ACC112 (cell line): ENCODE measurements around the gene PTBP3.
"Not testable (repeated sequence)": the region's sequence is repeated elsewhere in the genome, so short reads cannot be mapped to it uniquely, and the experiment has no call there.

ENCODE experiments used
- H2AFZ ChIP-seq: fragments of 200-600 bp; sonication (generic); one replicate; pipeline ENCODE4 v1.6.0; 2017; ENCODE audit warnings: antibody characterized with exemption, low read length; ENCODE audit not compliant: unreplicated experiment
- H3K27ac ChIP-seq: fragments of 200-600 bp; sonication (generic); 2 replicates; pipeline ENCODE4 v1.5.1; 2014; ENCODE audit warnings: low read depth, mild to moderate bottlenecking, antibody characterized with exemption, low read length, moderate library complexity
- H3K27me3 ChIP-seq: fragments of 200-600 bp; sonication (generic); 2 replicates; pipeline ENCODE4 v1.6.1; 2014; ENCODE audit warnings: mild to moderate bottlenecking, antibody characterized with exemption, low read length, moderate library complexity, mixed read lengths; ENCODE audit not compliant: insufficient read depth
- H3K36me3 ChIP-seq: fragments of 200-600 bp; sonication (generic); 2 replicates; pipeline ENCODE4 v1.6.1; 2016; ENCODE audit warnings: mild to moderate bottlenecking, antibody characterized with exemption, low read length, moderate library complexity, mixed read lengths; ENCODE audit not compliant: insufficient read depth
- H3K4me1 ChIP-seq: fragments of 200-600 bp; sonication (generic); one replicate; pipeline ENCODE4 v1.6.1; 2016; ENCODE audit warnings: low read length, mixed read lengths; ENCODE audit not compliant: insufficient read depth, unreplicated experiment, control insufficient read depth
- H3K4me3 ChIP-seq: fragments of 200-600 bp; sonication (generic); 2 replicates; pipeline ENCODE4 v1.5.1; 2014; ENCODE audit warnings: mild to moderate bottlenecking, low read depth, low read length
- H3K79me2 ChIP-seq: fragments of 200-600 bp; sonication (generic); one replicate; pipeline ENCODE4 v1.6.0; 2016; ENCODE audit warnings: low read length; ENCODE audit not compliant: control insufficient read depth, unreplicated experiment, insufficient read depth

Gene PTBP3

GRCh38 chr9:112224401-112225289, 108.8 kb downstream of the PTBP3 start:
- Histone ChIP-seq H3K4me3 (peak overlapping the region; percentile 21; the same call in 1 of the 2 replicates), H2AFZ (no peak overlapping the region), H3K27ac (peak overlapping the region; percentile 83), H3K27me3 (no peaks in the 10 kb centered on the region), H3K79me2 (no peaks in the 10 kb centered on the region), H3K36me3 (peaks cover 27% of the 10 kb centered on the region), H3K4me1 (peaks cover 17% of the 10 kb centered on the region)

GRCh38 chr9:112218908-112219307, 114.5 kb downstream of the PTBP3 start:
- Histone ChIP-seq H3K27me3 (no peaks in the 10 kb centered on the region), H3K27ac (no peak overlapping the region), H3K4me3 (no peak overlapping the region), H3K36me3 (peaks cover 10% of the 10 kb centered on the region), H3K4me1 (no peaks in the 10 kb centered on the region), H2AFZ (no peak overlapping the region), H3K79me2 (no peaks in the 10 kb centered on the region)

- Histone ChIP-seq H3K79me2 (no peaks in the 10 kb centered on the region), H3K4me1 (no peaks in the 10 kb centered on the region), H3K27ac (no peak overlapping the region), H3K36me3 (peaks cover 31% of the 10 kb centered on the region), H3K4me3 (no peak overlapping the region), H3K27me3 (no peaks in the 10 kb centered on the region), H2AFZ (no peak overlapping the region)
Observed at GRCh38 chr9:112212926-112213325, 120.5 kb downstream of the PTBP3 start.

- Histone ChIP-seq H3K4me3 (no peak overlapping the region), H3K27ac (no peak overlapping the region), H3K4me1 (peaks cover 5% of the 10 kb centered on the region), H2AFZ (no peak overlapping the region), H3K79me2 (no peaks in the 10 kb centered on the region), H3K27me3 (no peaks in the 10 kb centered on the region), H3K36me3 (peaks cover 40% of the 10 kb centered on the region)
Observed at GRCh38 chr9:112207451-112207850, 126.0 kb downstream of the PTBP3 start.

GRCh38 chr9:112203536-112203935, 129.9 kb downstream of the PTBP3 start:
- Histone ChIP-seq H2AFZ (no peak overlapping the region), H3K36me3 (peaks cover 17% of the 10 kb centered on the region), H3K79me2 (no peaks in the 10 kb centered on the region), H3K27ac (0 out of 2 replicates have a peak overlapping the region, but pooled peaks have one; percentile 12), H3K27me3 (no peaks in the 10 kb centered on the region), H3K4me3 (no peak overlapping the region), H3K4me1 (peaks cover 5% of the 10 kb centered on the region)

GRCh38 chr9:112200711-112201110, 132.7 kb downstream of the PTBP3 start:
- H2AFZ ChIP-seq = no peak overlapping the region
- H3K27me3 ChIP-seq = no peaks in the 10 kb centered on the region
- no peaks in the 10 kb centered on the region for H3K36me3 ChIP-seq
- H3K27ac ChIP-seq = no peak overlapping the region
- H3K79me2 ChIP-seq = no peaks in the 10 kb centered on the region
- H3K4me1 ChIP-seq = peaks cover 5% of the 10 kb centered on the region
- no peak overlapping the region for H3K4me3 ChIP-seq

- H3K27me3 ChIP-seq = no peaks in the 10 kb centered on the region
- no peaks in the 10 kb centered on the region for H3K79me2 ChIP-seq
- H3K27ac ChIP-seq = no peak overlapping the region
- no peak overlapping the region for H3K4me3 ChIP-seq
- peaks cover 11% of the 10 kb centered on the region for H3K4me1 ChIP-seq
- H2AFZ ChIP-seq = no peak overlapping the region
- H3K36me3 ChIP-seq = no peaks in the 10 kb centered on the region
Observed at GRCh38 chr9:112198646-112199045, 134.8 kb downstream of the PTBP3 start.

GRCh38 chr9:112194969-112195431, 138.4 kb downstream of the PTBP3 start:
- Histone ChIP-seq H3K36me3 (no peaks in the 10 kb centered on the region), H3K4me3 (no peak overlapping the region), H3K79me2 (no peaks in the 10 kb centered on the region), H3K27me3 (no peaks in the 10 kb centered on the region), H3K4me1 (peaks cover 6% of the 10 kb centered on the region), H2AFZ (no peak overlapping the region), H3K27ac (no peak overlapping the region)

- H2AFZ ChIP-seq = no peak overlapping the region
Observed at GRCh38 chr9:112193572-112194288, 139.7 kb downstream of the PTBP3 start.

GRCh38 chr9:112190320-112190719, 143.1 kb downstream of the PTBP3 start:
- not testable (repeated sequence) for H3K27me3 ChIP-seq, H3K36me3 ChIP-seq, H3K79me2 ChIP-seq, H2AFZ ChIP-seq, H3K27ac ChIP-seq, H3K4me3 ChIP-seq, H3K4me1 ChIP-seq

More at GRCh38 chr9:112193572-112194288, 139.7 kb downstream of the PTBP3 start:
- Histone ChIP-seq H3K79me2 (no peaks in the 10 kb centered on the region), H3K36me3 (no peaks in the 10 kb centered on the region), H3K27ac (no peak overlapping the region), H3K4me1 (peaks cover 6% of the 10 kb centered on the region), H3K4me3 (no peak overlapping the region), H3K27me3 (no peaks in the 10 kb centered on the region)
